Measurements from ENCODE around the gene LSM14B. TPM values are rescaled to one million over a fixed set of nuclear protein-coding genes. Genes with fewer than 3 reads are reported as not detected.

The LSM14B gene
- total RNA-seq, 1 experiment from 2014 or later = 51.3 TPM

- H3K79me2 ChIP-seq (ENCODE audit: insufficient read depth, low read length) = peaks cover 76% of the 10 kb centered on the region
- H3K9ac ChIP-seq (ENCODE audit: low read length) = no peak overlapping the region
- H3K27ac ChIP-seq (ENCODE audit: low read depth, low read length) = no peak overlapping the region
- intact Hi-C loops (cut with micrococcal nuclease) = no loop called here
- no peak overlapping the region for H2AFZ ChIP-seq (ENCODE audit: low read depth, low read length, poor library complexity, severe bottlenecking)
- H3K9me2 ChIP-seq (ENCODE audit: insufficient read depth) = no peaks in the 10 kb centered on the region
- peaks cover 50 to 72% of the 10 kb centered on the region in 2 experiments for H3K4me1 ChIP-seq (ENCODE audit: control insufficient read depth in 1 of 2, insufficient read depth in 2 of 2, low read length in 2 of 2)
- ChIA-PET POLR2A (no interaction called here), CTCF (no interaction called here), RAD21 (ENCODE audit: low non-redundant PET in 1 of 2, low total read pairs in 2 of 2, uncharacterized antibody in 2 of 2, unreplicated experiment in 2 of 2) (no interaction called here)
- peaks cover 3% of the 10 kb centered on the region; the same call in 1 of the 2 replicates for H4K20me1 ChIP-seq (ENCODE audit: insufficient read depth)
- no peaks in the 10 kb centered on the region for H3K9me3 ChIP-seq (ENCODE audit: control insufficient read depth in 1 of 2, insufficient read depth in 1 of 2, low read depth in 1 of 2, low read length in 2 of 2)
- H3K27me3 ChIP-seq (ENCODE audit: insufficient read depth, low read length) = no peaks in the 10 kb centered on the region
- no TSS peak for BruUV-seq (replicated peaks)
- DNase-seq (ENCODE audit: low read depth, low spot score) = no peak
- no peak for ATAC-seq
- peaks cover 8 to 16% of the 10 kb centered on the region in 2 experiments; a peak in 2 of 4 replicates for H3K36me3 ChIP-seq (ENCODE audit: control insufficient read depth in 1 of 2, insufficient read depth in 2 of 2, low read length in 2 of 2)
- no peak overlapping the region for H3K4me2 ChIP-seq (ENCODE audit: low read length)
- H3K4me3 ChIP-seq (replicated peaks in 1 of 2; ENCODE audit: low read depth in 1 of 2, low read length in 2 of 2) = no peak overlapping the region
- TF ChIP-seq MAX (IDR thresholded peaks at IDR 0.05) = no peak
- TF ChIP-seq ATF3 (IDR thresholded peaks at IDR 0.05) = no peak
- TF ChIP-seq REST (IDR thresholded peaks at IDR 0.05; ENCODE audit: low read depth) = no peak
- TF ChIP-seq, protein P1, sequence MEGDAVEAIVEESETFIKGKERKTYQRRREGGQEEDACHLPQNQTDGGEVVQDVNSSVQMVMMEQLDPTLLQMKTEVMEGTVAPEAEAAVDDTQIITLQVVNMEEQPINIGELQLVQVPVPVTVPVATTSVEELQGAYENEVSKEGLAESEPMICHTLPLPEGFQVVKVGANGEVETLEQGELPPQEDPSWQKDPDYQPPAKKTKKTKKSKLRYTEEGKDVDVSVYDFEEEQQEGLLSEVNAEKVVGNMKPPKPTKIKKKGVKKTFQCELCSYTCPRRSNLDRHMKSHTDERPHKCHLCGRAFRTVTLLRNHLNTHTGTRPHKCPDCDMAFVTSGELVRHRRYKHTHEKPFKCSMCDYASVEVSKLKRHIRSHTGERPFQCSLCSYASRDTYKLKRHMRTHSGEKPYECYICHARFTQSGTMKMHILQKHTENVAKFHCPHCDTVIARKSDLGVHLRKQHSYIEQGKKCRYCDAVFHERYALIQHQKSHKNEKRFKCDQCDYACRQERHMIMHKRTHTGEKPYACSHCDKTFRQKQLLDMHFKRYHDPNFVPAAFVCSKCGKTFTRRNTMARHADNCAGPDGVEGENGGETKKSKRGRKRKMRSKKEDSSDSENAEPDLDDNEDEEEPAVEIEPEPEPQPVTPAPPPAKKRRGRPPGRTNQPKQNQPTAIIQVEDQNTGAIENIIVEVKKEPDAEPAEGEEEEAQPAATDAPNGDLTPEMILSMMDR (IDR thresholded peaks at IDR 0.05 in 2 of 3, conservative IDR thresholded peaks at IDR 0.05 in 1 of 3; ENCODE audit: borderline replicate concordance in 1 of 3, insufficient read depth in 1 of 3, low read depth in 2 of 3, low read length in 2 of 3) = no peak
- no peak for TF ChIP-seq CEBPB (IDR thresholded peaks at IDR 0.05; ENCODE audit: low read depth)
- TF ChIP-seq EZH2phosphoT487 (IDR thresholded peaks at IDR 0.05; ENCODE audit: borderline replicate concordance) = no peak
- TF ChIP-seq SIN3A (IDR thresholded peaks at IDR 0.05; ENCODE audit: low read depth) = no peak
- no peak for TF ChIP-seq RAD21 (IDR thresholded peaks at IDR 0.05; ENCODE audit: low read depth)
- no peak for TF ChIP-seq POLR2AphosphoS5 (IDR thresholded peaks at IDR 0.05; ENCODE audit: low read depth, low read length)
- TF ChIP-seq TCF7L2 (IDR thresholded peaks at IDR 0.05; ENCODE audit: borderline replicate concordance, extremely low read depth, insufficient read depth, insufficient read length) = no peak
- no peak for TF ChIP-seq EZH2 (IDR thresholded peaks at IDR 0.05)
- no peak for TF ChIP-seq ZFX (IDR thresholded peaks at IDR 0.05)
- TF ChIP-seq FOSL1 (IDR thresholded peaks at IDR 0.05; ENCODE audit: low read depth) = no peak
- TF ChIP-seq ELF1 (IDR thresholded peaks at IDR 0.05; ENCODE audit: borderline replicate concordance, low read depth) = no peak
- TF ChIP-seq EGR1 (IDR thresholded peaks at IDR 0.05; ENCODE audit: low read depth) = no peak
These were observed 36.3 kb downstream of the LSM14B start for GRCh38 chr20:62158541-62158940.
